Hematopoietic multipotent progenitor cell treated with erythropoietin and hydrocortisone succinate and interleukin-3 and kit ligand, for 17 days (in vitro differentiated cells): Measurements from ENCODE around the gene TERT.
"Not testable (repeated sequence)": the region's sequence is repeated elsewhere in the genome, so short reads cannot be mapped to it uniquely, and the experiment has no call there.

Experiments
- DNase-seq: peaks from one replicate; pipeline ENCODE4 v3.0.0-alpha.2; 2015; ENCODE audit warnings: low spot score

TERT gene

DNA sequence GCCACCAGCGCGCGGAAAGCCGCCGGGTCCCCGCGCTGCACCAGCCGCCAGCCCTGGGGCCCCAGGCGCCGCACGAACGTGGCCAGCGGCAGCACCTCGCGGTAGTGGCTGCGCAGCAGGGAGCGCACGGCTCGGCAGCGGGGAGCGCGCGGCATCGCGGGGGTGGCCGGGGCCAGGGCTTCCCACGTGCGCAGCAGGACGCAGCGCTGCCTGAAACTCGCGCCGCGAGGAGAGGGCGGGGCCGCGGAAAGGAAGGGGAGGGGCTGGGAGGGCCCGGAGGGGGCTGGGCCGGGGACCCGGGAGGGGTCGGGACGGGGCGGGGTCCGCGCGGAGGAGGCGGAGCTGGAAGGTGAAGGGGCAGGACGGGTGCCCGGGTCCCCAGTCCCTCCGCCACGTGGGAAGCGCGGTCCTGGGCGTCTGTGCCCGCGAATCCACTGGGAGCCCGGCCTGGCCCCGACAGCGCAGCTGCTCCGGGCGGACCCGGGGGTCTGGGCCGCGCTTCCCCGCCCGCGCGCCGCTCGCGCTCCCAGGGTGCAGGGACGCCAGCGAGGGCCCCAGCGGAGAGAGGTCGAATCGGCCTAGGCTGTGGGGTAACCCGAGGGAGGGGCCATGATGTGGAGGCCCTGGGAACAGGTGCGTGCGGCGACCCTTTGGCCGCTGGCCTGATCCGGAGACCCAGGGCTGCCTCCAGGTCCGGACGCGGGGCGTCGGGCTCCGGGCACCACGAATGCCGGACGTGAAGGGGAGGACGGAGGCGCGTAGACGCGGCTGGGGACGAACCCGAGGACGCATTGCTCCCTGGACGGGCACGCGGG, at the start of gene TERT:
TSS of gene TERT (minus strand) at position 234 of the 815 bp plus-strand sequence. CDS start at position 155, 79 bp downstream.
- no peak for DNase-seq

DNA sequence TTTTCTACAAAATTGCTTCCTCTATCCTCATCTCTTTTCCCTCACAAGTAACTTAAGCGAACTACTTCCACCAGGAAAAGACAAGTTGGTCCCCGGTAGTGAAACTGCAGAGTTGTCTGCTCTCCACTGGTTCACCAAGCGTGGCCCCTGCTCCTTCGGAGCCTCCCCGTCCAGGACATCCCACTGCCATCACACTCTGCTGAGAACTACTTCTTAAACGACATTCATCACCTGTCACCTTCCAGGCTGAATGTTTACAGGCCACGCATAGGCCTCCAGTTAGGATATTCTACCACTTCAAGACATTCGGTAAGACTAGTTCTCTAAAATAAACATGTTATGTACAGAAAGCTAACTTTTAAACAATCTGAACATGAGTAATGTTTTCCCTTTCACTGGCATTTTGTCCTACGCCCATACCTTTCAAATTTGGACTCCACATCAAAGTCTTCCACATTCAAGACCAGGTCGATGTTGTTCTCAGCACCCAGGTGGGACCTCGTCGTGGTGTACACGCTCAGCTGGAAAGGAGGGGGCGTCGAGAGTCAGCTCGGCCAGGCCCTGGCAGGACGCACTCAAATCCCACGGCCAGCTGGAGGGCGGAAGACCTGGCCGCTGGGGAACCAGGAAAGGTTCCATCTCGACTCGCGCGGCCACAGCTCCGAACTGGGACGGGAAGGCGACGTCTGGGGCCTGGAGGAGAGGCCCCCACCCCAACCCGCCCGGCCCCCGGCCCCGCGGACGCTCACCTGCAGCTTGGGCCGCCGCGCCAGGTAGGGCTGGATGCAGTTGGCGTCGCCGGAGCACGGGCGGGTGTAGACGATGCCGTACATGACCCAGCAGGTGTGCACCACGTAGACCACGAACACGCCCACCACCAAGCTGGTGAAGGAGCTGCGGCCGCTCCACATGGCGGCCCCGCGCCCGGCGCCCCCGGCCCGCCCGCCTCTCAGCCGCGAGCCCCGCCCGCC, 49.3 kb upstream of the TERT start:
- DNase-seq, result peak; percentile 12

DNA sequence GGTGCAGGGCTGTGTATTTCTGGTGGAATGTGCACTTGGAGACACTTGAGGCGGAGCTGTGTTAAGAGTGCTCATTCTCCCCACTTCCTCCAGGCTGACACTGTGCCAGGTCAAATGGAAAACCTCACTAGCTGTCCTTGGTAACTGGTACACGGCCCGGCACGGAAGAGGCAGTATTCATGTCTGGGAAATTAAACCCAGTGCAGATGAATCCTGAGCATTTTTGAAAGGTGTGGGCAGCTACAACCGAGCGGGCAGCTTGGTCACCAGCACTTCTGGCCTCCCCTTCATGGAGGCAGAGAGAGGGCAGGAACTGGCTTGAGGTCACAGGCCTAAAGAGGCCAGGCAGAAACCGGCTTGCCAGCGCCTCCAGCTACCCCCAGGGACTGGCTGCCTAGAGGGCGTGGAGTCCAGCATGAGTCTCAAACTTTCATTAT, 48.5 kb upstream of the TERT start:
- DNase-seq, result no peak

DNA sequence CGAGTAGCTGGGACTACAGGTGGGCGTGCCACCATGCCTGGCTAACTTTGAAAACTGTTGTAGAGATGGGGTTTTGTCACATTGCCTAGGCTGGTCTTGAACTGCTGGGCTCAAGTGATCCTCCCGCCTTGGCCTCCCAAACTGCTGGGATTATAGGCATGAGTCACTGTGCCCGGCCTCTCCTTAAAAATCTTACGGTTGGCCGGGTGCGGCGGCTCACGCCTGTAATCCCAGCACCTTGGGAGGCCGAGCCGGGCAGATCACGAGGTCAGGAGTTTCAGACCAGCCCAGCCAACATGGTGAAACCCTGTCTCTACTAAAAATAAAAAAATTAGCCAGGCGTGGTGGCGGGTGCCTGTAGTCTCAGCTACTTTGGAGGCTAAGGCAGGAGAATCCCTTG, 47.8 kb upstream of the TERT start:
- DNase-seq, result not testable (repeated sequence)

DNA sequence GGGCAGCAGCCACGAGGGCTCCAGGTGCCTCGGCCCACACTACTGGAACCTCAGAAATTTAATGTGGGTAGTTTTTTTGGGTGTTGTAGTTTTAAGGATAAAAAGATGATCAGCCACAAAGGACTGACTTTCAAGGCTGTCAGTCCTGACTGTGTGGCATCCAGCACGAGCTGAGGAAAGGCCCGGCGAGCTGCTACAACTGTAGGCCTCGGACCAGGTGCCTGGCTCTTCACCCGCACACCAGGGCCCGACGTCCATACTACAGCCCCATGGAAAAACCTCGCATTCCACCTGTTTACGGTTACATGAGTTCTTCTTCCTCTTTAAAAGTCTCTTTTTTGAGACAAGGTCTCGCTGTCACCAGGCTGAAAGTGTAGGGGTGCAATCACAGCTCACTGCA, 47.4 kb upstream of the TERT start:
- DNase-seq, result no peak

DNA sequence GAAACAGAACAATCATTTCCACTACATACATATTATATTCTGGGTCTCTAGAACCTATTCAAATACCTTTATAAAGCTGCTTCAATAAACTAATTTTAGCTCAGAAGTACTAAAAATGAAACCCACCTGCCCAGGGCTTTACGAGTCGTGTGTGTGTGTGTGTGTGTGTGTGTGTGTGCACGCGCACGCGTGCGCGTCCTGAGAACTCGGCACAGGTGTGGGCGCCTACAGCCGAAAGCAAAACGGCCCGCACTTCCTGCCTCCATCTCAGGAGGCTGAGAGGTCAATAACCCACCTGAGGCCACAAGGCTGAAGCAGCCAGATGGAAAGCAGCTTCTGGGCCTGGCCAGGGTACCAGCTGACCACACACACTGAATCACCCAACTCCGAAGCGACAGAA, 47.0 kb upstream of the TERT start:
- no peak for DNase-seq

DNA sequence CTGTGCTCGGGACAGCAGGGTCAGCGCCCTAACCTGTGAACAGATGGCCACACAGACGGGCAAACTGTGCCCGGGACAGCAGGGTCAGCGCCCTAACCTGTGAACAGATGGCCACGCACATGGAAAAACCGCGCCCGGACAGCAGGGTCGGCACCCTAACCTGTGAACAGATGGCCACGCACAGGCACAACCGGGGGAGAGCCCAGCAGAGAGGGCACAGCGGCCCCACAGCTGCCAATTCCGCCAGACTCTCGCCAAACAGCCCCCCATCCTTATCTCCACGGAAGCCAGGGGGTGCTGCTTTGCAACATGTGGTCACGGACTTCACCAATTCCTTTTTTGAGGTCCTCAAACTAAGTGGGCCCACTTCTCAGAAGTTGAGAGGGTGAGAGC, 44.9 kb upstream of the TERT start:
- not testable (repeated sequence) for DNase-seq

DNA sequence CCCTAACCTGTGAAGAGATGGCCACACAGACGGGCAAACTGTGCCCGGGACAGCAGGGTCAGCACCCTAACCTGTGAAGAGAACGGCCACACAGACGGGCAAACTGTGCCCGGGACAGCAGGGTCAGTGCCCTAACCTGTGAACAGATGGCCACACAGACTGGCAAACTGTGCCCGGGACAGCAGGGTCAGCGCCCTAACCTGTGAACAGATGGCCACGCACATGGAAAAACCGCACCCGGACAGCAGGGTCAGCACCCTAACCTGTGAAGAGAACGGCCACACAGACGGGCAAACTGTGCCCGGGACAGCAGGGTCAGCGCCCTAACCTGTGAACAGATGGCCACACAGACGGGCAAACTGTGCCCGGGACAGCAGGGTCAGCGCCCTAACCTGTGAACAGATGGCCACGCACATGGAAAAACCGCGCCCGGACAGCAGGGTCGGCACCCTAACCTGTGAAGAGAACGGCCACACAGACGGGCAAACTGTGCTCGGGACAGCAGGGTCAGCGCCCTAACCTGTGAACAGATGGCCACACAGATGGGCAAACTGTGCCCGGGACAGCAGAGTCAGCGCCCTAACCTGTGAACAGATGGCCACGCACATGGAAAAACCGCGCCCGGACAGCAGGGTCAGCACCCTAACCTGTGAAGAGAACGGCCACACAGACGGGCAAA, 44.4 kb upstream of the TERT start:
- not testable (repeated sequence) for DNase-seq

DNA sequence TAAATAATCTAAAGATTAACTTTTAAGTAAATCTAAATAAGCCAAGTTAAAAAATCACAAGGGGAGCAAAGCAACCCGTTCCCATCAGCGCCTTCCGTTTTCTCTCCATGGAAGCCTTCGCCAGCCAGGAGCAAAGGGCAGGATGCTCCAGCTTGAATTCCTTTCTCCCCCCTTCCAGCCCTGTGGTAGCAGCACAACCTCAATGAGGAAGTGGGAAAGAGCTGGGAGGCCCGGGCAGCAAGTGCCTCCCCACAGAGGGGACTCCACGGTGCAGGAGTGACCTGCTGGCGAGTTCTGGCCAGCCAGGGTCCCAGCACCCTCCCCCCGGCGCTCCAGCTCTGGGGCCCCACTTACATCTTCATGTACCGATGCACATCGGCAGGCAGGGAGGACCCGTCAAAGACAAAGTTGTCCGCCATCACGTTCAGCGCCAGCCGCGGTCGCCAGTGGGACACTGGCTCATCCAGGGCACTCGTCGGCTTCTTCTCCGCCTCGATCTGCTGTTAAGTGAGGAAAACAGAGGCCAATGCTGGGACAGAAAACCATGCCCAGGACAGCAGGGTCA, 43.7 kb upstream of the TERT start:
- DNase-seq, result no peak

DNA sequence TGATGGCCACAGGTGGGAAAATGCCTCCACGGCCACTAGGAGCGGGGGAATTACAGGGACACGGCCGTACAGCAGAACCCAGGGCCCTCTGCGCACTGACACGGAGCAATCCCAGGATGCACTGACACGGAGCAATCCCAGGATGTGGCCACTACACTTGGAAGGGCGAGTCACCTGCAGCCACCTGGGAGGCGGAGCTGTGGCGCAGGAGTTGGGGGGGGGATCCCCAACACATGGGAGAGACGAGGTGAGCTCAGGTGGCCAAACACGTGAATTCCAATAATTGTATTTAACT, 43.3 kb upstream of the TERT start:
- no peak for DNase-seq

DNA sequence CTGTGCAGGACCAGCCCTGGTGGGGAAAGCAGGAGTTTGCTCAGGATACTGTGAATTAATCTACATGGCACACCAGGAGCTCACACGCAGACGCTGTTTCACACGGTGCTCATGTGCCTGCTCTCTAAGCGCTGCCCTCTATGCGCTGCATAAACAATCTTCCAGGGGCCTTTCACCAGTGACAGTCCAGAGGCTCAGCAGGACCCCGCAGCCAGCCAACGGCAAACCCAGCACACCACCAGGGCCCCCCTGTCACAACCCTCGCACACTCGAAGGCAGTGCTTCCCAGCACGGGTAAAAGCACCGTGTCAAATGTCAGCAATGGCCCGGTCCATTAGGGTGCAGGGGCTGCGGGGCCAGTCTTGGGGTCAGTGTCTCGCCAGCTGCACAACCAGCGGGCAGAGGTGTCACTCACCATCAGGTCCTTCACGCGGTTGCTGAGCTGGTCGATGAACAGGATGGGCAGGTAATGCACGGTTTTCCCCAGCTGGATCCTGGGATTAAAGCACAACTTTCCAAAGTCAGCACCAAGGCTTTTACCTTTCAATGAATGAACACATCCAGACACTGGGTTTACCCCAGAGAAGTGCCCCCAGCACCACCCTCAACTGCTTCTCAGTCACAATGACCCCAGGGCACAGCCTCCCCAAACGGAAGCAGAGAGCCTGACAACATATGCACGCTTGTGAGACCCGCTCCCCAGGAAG, 42.8 kb upstream of the TERT start:
- no peak for DNase-seq

DNA sequence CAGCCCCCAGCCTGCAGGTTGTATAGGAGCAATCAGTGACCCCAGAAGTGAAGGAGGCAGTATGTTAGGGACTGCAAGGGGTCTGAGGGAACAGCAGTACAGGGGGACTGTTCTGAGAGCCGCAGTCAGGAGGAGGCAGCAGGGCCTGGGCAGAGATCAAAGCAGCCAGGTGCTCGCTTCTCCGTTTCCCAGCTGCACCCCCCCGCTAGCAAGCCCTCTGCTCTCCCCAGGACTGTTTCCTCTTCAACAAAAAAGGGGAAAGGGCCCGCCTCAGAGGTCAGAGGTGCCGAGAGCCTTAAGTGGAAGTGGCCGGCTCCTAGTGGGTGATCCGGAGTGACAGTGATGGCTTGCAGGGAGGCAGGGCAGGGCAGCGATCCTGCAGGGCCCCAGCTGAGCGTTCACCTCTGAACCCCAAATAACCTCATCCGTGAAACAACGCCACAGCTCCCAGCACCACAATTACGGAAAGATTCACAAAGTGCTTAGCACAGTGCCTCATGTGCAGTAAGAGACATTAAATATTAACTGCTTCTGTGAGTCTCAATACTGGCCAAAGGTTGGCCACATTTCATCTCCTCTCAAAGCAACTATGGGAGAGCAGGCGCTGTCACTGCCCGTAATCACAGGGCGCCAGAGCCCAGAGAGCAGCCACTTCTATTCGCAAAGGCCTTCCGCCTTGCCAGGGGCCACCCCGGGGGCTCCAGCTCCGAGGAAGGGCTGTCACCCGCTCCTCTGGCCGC, 42.1 kb upstream of the TERT start:
- no peak for DNase-seq

DNA sequence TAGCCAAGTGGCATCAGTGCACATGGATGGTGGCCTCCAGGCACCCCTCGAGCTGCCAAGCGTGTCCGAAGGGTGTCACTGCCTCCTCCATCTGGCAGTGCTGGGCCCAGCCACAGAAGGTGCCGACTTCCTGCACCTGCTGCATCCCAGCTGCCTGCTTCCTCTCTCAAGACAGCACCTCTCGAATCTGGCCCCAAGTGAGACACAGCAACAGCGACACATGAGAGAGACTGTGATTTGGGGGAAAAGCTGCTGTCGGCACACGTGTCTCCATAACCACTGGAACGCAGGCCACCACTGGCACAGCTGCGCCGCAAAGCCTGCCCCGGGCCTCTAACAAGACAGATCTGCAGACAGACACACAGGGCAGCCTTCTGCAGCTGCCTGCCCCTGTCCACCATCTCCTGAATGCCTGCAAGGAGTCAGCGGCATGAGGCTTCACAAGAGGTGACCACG, 41.3 kb upstream of the TERT start:
- DNase-seq, result no peak

DNA sequence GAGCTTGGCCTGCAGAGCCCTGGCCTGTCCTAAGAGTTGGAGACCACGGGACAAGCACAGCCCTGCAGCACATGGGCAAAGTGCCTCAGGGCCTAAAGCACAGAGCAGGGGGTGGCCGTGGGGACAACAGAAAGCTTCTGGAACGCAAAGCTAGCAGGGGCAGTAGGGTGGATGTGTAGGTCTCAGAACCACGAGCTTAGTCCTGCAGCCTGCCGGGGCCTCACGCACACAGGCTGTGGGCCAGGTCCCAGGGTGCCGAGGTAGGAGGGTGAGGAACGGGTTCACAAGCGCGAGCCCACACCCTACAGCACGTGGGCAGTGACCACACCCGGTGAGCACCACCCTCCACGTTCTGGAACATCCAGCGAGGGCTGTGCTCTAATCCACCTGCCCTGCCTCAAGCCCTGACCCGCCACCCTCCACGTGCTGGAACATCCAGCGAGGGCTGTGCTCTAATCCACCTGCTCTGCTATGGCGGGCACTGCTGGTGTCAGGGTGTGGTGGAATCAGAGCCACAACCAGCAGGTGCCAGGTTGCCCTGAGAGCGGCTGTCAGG, 40.8 kb upstream of the TERT start:
- DNase-seq, result peak; percentile 11

DNA sequence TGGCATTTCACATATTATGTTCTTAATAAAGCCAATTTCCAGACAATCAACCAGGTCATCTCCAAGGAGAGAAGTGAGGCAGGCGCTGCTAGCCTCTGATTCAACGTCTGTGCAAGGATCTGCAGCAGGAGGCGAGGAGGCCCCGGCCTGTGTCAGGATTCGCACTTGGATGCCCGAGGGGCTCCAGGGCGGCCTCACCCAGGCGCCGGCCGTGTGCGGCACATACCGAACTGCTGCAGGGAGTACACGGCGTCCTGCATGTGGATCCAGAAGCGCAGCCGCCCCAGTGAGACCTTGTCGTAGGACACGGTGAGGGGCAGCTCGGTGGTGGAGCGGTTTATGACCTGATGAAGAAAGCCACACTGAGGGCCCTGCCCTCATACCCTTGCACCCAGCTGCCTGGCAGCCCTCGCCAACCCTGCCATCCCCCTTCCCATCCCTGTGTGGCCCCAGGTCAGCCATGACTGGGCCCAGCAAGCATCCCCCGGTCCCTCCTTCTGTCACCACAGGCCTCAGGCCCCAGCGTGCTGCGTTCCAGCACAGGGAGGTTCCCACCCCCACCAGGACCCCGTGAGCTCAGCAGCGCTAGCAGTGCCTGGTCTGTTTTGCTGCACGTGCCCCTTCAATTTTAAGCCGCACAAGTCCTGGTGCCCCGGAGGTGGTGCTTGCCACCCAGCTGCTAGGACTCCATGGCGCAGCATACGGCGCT, 40.1 kb upstream of the TERT start:
- no peak for DNase-seq

DNA sequence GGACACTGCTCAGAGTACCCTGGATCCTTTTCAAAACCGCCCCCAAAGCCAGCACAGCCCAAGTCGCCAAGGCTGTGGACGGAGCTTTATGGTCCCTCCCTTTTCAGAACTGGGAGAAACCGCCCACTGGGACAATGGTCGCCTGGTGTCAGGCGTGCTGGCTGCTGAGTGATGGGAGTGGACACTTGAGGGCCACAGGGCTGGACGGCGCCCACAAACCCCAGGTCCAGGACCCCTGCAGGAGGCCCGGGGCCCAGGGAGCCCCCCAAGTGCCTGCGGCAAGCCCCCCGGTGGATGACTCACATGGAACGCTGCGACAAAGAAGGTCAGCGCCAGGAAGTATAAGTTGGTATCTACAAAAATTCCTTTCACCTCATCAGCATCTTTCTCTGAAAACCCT, 39.1 kb upstream of the TERT start:
- no peak for DNase-seq

DNA sequence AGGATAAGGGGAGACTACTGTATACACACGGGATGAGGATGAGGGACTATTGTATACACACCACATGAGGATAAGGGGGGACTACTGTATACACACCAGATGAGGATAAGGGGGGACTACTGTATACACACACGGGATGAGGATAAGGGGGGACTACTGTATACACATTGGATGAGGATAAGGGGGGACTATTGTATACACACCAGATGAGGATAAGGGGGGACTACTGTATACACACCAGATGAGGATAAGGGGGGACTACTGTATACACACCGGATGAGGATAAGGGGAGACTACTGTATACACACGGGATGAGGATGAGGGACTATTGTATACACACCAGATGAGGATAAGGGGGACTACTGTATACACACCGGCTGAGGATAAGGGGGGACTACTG, 38.4 kb upstream of the TERT start:
- not testable (repeated sequence) for DNase-seq

DNA sequence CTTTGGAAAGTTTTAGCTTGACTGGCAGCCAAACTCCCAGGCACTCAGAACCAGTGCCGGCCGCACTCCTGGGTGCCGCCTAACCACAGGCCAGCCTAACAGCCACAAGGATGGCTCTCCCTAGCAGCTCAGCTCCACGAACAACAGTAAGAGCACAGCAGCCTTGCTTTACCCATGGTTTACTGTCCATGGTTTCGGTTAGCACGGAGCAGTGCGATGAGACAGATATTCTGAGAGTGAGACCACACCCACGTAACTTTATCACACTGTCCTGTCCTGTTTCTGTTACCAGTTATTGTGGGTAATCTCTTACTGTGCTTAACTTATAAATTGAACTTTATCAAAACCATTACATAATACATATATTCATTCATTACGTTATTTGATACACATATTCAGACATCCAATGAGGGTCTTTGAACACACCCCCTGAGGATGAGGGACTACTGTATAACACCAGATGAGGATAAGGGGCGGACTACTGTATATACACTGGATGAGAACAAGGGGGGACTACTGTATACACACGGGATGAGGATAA, 37.7 kb upstream of the TERT start:
- DNase-seq, result peak; percentile 28

DNA sequence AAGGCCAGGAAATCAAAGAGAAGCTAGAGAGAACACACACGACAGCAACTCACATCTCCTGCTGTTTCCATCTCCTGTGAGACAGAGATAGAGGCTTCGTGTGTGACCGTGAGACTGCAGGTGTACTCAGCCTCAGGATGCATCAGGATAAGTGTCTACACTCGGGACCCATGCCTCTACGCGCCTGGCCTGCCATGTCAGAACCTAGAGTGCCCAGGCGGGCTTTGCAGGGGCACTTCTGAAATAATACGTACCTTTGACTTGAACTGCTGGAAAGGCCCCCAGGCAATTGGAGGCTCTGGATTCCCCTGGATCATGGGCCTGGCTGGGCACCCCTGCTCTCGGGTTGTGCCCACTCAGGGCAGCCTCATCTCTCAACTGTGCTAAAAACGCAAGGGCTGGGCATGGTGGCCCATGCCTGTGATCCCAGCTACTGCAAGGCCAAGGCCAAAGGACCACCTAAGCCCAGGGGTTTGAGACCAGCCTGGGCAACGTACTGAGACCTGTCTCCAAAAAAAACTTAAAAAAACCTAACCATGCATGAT, 37.1 kb upstream of the TERT start:
- DNase-seq, result no peak
